ENCODE data around the gene ATF3.

- TF ChIP-seq, protein P1, sequence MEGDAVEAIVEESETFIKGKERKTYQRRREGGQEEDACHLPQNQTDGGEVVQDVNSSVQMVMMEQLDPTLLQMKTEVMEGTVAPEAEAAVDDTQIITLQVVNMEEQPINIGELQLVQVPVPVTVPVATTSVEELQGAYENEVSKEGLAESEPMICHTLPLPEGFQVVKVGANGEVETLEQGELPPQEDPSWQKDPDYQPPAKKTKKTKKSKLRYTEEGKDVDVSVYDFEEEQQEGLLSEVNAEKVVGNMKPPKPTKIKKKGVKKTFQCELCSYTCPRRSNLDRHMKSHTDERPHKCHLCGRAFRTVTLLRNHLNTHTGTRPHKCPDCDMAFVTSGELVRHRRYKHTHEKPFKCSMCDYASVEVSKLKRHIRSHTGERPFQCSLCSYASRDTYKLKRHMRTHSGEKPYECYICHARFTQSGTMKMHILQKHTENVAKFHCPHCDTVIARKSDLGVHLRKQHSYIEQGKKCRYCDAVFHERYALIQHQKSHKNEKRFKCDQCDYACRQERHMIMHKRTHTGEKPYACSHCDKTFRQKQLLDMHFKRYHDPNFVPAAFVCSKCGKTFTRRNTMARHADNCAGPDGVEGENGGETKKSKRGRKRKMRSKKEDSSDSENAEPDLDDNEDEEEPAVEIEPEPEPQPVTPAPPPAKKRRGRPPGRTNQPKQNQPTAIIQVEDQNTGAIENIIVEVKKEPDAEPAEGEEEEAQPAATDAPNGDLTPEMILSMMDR (conservative IDR thresholded peaks at IDR 0.05; ENCODE audit: low read depth, low read length): no peak
- no peak for TF ChIP-seq POLR2A (IDR thresholded peaks at IDR 0.05; ENCODE audit: low read depth, low read length)
- TF ChIP-seq NFE2L2 (IDR thresholded peaks at IDR 0.05; ENCODE audit: low read depth, low read length): no peak
- no peak for TF ChIP-seq SMC3 (IDR thresholded peaks at IDR 0.05; ENCODE audit: low read depth, low read length)
- TF ChIP-seq, protein P2, sequence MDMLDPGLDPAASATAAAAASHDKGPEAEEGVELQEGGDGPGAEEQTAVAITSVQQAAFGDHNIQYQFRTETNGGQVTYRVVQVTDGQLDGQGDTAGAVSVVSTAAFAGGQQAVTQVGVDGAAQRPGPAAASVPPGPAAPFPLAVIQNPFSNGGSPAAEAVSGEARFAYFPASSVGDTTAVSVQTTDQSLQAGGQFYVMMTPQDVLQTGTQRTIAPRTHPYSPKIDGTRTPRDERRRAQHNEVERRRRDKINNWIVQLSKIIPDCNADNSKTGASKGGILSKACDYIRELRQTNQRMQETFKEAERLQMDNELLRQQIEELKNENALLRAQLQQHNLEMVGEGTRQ (IDR thresholded peaks at IDR 0.05; ENCODE audit: low read depth, low read length): no peak
- TF ChIP-seq BHLHE40 (IDR thresholded peaks at IDR 0.05; ENCODE audit: low read depth, low read length): no peak
- no peak for TF ChIP-seq RAD21 (IDR thresholded peaks at IDR 0.05; ENCODE audit: low read length)
- TF ChIP-seq MAZ (IDR thresholded peaks at IDR 0.05; ENCODE audit: borderline replicate concordance, low read depth, low read length): no peak
- no peak for TF ChIP-seq CEBPB (IDR thresholded peaks at IDR 0.05; ENCODE audit: low read depth, low read length)
- no peak for TF ChIP-seq RFX5 (IDR thresholded peaks at IDR 0.05; ENCODE audit: low read depth, low read length)
These were observed 30.1 kb downstream of the ATF3 start for GRCh38 chr1:212638492-212639151.
